ENCODE results near the gene KRT17. TPM values are rescaled to one million over a fixed set of nuclear protein-coding genes. Genes with fewer than 3 reads are reported as not detected.

Gene KRT17
- total and polyA plus RNA-seq, 10 of the 15 experiments (the other 5 are each of a cell fraction or from before 2014, with no cell fraction given) = 0.47 to 30.0 (median 2.5) TPM

- no peak for TF ChIP-seq IKZF2 (IDR thresholded peaks at IDR 0.05)
- TF ChIP-seq SMC3 (IDR thresholded peaks at IDR 0.05; ENCODE audit: borderline replicate concordance, low read length) = peak; percentile 43
- TF ChIP-seq SUPT20H (IDR thresholded peaks at IDR 0.05; ENCODE audit: borderline replicate concordance, control insufficient read depth, low read depth, low read length) = no peak
- peak; percentile 1; the same call in 1 of the 2 replicates for TF ChIP-seq USF2 (IDR thresholded peaks at IDR 0.05; ENCODE audit: borderline replicate concordance, low read depth, low read length)
- TF ChIP-seq RAD51 (IDR thresholded peaks at IDR 0.05) = peak; percentile 54; the same call in 1 of the 2 replicates
Observed at GRCh38 chr17:41579484-41580243, 44.7 kb downstream of the KRT17 start (continued).

- Histone ChIP-seq H3K4me1 (ENCODE audit: control insufficient read depth, insufficient read depth, low read length) (no peaks in the 10 kb centered on the region), H3K4me3 (no peak overlapping the region), H2AFZ (ENCODE audit: control insufficient read depth, low read depth, low read length) (no peak overlapping the region), H3K4me2 (ENCODE audit: control insufficient read depth, insufficient read depth) (no peak overlapping the region), H4K20me1 (ENCODE audit: control insufficient read depth, insufficient read depth) (no peaks in the 10 kb centered on the region), H3K9me3 (replicated peaks; ENCODE audit: control insufficient read depth, insufficient read depth, low read length) (no peaks in the 10 kb centered on the region), H3K27ac (ENCODE audit: control insufficient read depth, insufficient read depth) (no peak overlapping the region), H3K36me3 (ENCODE audit: control insufficient read depth in 2 of 2, insufficient read depth in 2 of 2, low read length in 1 of 2) (no peaks in the 10 kb centered on the region), H3K9ac (ENCODE audit: control insufficient read depth, insufficient read depth, low read length) (no peak overlapping the region), H3K79me2 (ENCODE audit: control insufficient read depth, insufficient read depth, low read length) (no peaks in the 10 kb centered on the region), H3K27me3 (replicated peaks in 1 of 2; ENCODE audit: control insufficient read depth in 2 of 2, insufficient read depth in 2 of 2, low read length in 1 of 2) (no peaks in the 10 kb centered on the region; a peak in 2 of 4 replicates)
- intact Hi-C loops (cut with micrococcal nuclease; ENCODE audit: unreplicated experiment) (loop anchor here (5.0 kb wide), 1 partner anchor 83 kb away; no protein-coding TSS in a partner anchor), in situ Hi-C loops (cut with MboI) (no loop called here)
- FAIRE-seq (no peak), DNase-seq (ENCODE audit: low read depth, low spot score) (no peak), ATAC-seq (no peak)
- SMC1A ChIA-PET (ENCODE audit: uncharacterized antibody, unreplicated experiment) = interaction anchor here (0.9 to 1.4 kb wide), 4 partner anchors 29 to 84 kb away, joined by 3 to 7 read pairs (median 4); no protein-coding TSS in a partner anchor
- POLR2A ChIA-PET = interaction anchor here (0.6 kb wide), 2 partner anchors 82 to 1259 kb away, joined by 4 to 9 read pairs; no protein-coding TSS in a partner anchor
- RAD21 ChIA-PET (ENCODE audit: unreplicated experiment) = interaction anchor here (1.4 to 2.6 kb wide), 2 partner anchors 70 to 84 kb away, joined by 4 to 14 read pairs; no protein-coding TSS in a partner anchor
- no TSS peak for BruUV-seq (replicated peaks)
- CTCF ChIA-PET = interaction anchor here (0.6 to 1.6 kb wide), 9 partner anchors 9 to 182 kb away, joined by 3 to 6 read pairs (median 3); no protein-coding TSS in a partner anchor
- 19% methylated on average over 5 of the region's 5 CpGs for WGBS (ENCODE audit: insufficient coverage, insufficient replicate concordance, low lambda C conversion rate, missing lambda C conversion rate)
- no peak for TF ChIP-seq FOS (IDR thresholded peaks at IDR 0.05; ENCODE audit: borderline replicate concordance, extremely low read depth, insufficient read length)
- TF ChIP-seq BCLAF1 (IDR thresholded peaks at IDR 0.05) = no peak
- no peak for TF ChIP-seq RB1 (IDR thresholded peaks at IDR 0.05; ENCODE audit: borderline replicate concordance)
- no peak for TF ChIP-seq POLR2A (IDR thresholded peaks at IDR 0.05; ENCODE audit: low read depth, low read length)
- TF ChIP-seq SRF (IDR thresholded peaks at IDR 0.05; ENCODE audit: low read depth in 2 of 2, low read length in 2 of 2) = no peak
- no peak for TF ChIP-seq IRF3 (IDR thresholded peaks at IDR 0.05)
- no peak for TF ChIP-seq EGR1 (IDR thresholded peaks at IDR 0.05; ENCODE audit: borderline replicate concordance in 1 of 2, low read depth in 2 of 2, low read length in 2 of 2)
- no peak for TF ChIP-seq TBL1XR1 (IDR thresholded peaks at IDR 0.05; ENCODE audit: low read depth, low read length)
- TF ChIP-seq NR2F1 (conservative IDR thresholded peaks at IDR 0.05) = no peak
- no peak for TF ChIP-seq SIX5 (IDR thresholded peaks at IDR 0.05; ENCODE audit: low read depth, low read length, severe bottlenecking)
- TF ChIP-seq NR2C2 (IDR thresholded peaks at IDR 0.05; ENCODE audit: borderline replicate concordance, control insufficient read depth, insufficient read length, low read depth) = no peak
Observed at GRCh38 chr17:41578971-41579370, 45.4 kb downstream of the KRT17 start.
